ENCODE measurements around the gene MITF.

MITF gene

GRCh38 chr3:69710153-69710977 lies 28.9 kb upstream of the MITF start:
- TF ChIP-seq POLR2A (IDR thresholded peaks at IDR 0.05; ENCODE audit: extremely low read depth, insufficient read length) (no peak), MAX (IDR thresholded peaks at IDR 0.05; ENCODE audit: low read depth, low read length) (no peak), MYC (IDR thresholded peaks at IDR 0.05; ENCODE audit: low read depth, low read length) (no peak), CTCF (IDR thresholded peaks at IDR 0.05; ENCODE audit: low read depth, low read length) (no peak)
- no peak overlapping the region for H3K4me3 ChIP-seq (ENCODE audit: low read depth, low read length)
- DNase-seq (ENCODE audit: low read depth): no peak

- no peak for DNase-seq (ENCODE audit: low read depth)
Measured at GRCh38 chr3:69712269-69712668, 27.0 kb upstream of the MITF start.

GRCh38 chr3:69712933-69713332 lies 26.3 kb upstream of the MITF start:
- TF ChIP-seq CTCF (IDR thresholded peaks at IDR 0.05; ENCODE audit: low read depth, low read length) (no peak), MAX (IDR thresholded peaks at IDR 0.05; ENCODE audit: low read depth, low read length) (no peak), POLR2A (IDR thresholded peaks at IDR 0.05; ENCODE audit: extremely low read depth, insufficient read length) (no peak), MYC (IDR thresholded peaks at IDR 0.05; ENCODE audit: low read depth, low read length) (no peak)
- no peak overlapping the region for H3K4me3 ChIP-seq (ENCODE audit: low read depth, low read length)

More at GRCh38 chr3:69712269-69712668, 27.0 kb upstream of the MITF start:
- TF ChIP-seq POLR2A (IDR thresholded peaks at IDR 0.05; ENCODE audit: extremely low read depth, insufficient read length) (no peak), MYC (IDR thresholded peaks at IDR 0.05; ENCODE audit: low read depth, low read length) (no peak)
- H3K4me3 ChIP-seq (ENCODE audit: low read depth, low read length): no peak overlapping the region

GRCh38 chr3:69715204-69715603 lies 24.1 kb upstream of the MITF start:
- DNase-seq (ENCODE audit: low read depth): no peak
- H3K4me3 ChIP-seq (ENCODE audit: low read depth, low read length): no peak overlapping the region
- TF ChIP-seq CTCF (IDR thresholded peaks at IDR 0.05; ENCODE audit: low read depth, low read length) (no peak), POLR2A (IDR thresholded peaks at IDR 0.05; ENCODE audit: extremely low read depth, insufficient read length) (no peak), MYC (IDR thresholded peaks at IDR 0.05; ENCODE audit: low read depth, low read length) (no peak), MAX (IDR thresholded peaks at IDR 0.05; ENCODE audit: low read depth, low read length) (no peak)

More at GRCh38 chr3:69712933-69713332, 26.3 kb upstream of the MITF start:
- no peak for DNase-seq (ENCODE audit: low read depth)

GRCh38 chr3:69716119-69716518 lies 23.1 kb upstream of the MITF start:
- TF ChIP-seq CTCF (IDR thresholded peaks at IDR 0.05; ENCODE audit: low read depth, low read length) (no peak), MYC (IDR thresholded peaks at IDR 0.05; ENCODE audit: low read depth, low read length) (no peak), MAX (IDR thresholded peaks at IDR 0.05; ENCODE audit: low read depth, low read length) (no peak), POLR2A (IDR thresholded peaks at IDR 0.05; ENCODE audit: extremely low read depth, insufficient read length) (no peak)
- DNase-seq (ENCODE audit: low read depth): no peak

GRCh38 chr3:69718866-69719586 lies 20.2 kb upstream of the MITF start:
- no peak for TF ChIP-seq CTCF (IDR thresholded peaks at IDR 0.05; ENCODE audit: low read depth, low read length)
- no peak for TF ChIP-seq MYC (IDR thresholded peaks at IDR 0.05; ENCODE audit: low read depth, low read length)
- DNase-seq (ENCODE audit: low read depth): no peak
- H3K4me3 ChIP-seq (ENCODE audit: low read depth, low read length): no peak overlapping the region

More at GRCh38 chr3:69716119-69716518, 23.1 kb upstream of the MITF start:
- H3K4me3 ChIP-seq (ENCODE audit: low read depth, low read length): no peak overlapping the region
